EL (cell line): ENCODE data around the gene BPIFA2.

Experiments used
- DNase-seq: peaks from one replicate; pipeline ENCODE4 v3.0.0-alpha.2; 2016

BPIFA2 gene

DNA sequence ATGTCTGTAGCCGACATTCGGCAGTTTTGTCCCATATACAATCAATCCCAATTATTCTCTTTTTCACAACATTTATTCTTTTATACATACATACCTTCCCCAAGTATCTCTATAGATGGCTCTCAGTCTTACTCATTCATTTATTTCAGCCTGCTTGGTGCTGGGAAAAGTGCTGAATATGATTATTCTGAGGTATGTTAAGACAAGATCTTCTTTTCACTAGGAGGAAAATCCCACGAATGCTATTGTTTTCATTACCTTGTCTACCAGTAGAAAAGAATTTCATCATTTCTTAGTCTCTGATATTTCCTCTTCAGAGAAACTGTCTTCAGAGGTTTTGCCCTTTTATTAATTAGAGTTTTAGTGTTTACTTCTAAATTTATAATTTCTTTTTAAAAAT lies 35.5 kb downstream of the BPIFA2 start:
- no peak for DNase-seq

DNA sequence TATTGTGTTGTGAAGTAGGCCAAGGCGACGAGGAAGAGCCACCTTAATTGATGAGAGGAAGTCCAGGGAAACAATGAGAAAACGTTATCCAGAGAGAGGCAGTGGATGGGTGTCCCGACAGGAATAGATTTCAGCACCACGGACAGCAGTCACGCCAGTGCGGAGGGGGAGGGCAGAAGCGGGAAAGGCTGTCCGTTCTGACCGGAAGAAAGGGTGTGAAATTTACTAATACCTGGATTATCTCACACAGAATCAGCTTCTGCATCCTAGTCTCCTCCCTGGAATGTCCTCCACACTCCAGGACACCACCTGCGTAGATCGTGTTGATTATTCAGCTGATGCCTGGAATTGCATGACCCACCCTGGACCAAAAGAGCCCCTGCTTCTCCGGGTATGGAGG lies 41.8 kb downstream of the BPIFA2 start:
- DNase-seq = peak; percentile 55

DNA sequence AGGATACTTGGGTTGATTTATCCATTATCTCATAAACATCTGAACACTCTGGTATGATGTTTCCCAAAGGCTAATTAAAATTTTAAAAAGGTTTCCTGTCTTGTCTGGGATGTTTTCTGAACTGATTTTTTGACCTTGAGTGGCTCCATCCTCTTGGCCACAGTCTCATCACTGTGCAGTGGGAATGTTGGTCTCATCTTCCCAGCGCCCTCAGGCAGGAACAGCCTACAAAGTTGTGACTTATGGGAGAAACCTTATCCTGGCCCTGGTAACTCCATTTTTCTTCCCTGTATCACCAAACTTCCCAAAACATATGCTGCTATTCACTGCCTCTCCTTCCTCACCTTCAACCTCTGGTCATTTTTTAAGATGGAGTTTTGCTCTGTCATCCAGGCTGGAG lies 42.4 kb downstream of the BPIFA2 start:
- no peak for DNase-seq

DNA sequence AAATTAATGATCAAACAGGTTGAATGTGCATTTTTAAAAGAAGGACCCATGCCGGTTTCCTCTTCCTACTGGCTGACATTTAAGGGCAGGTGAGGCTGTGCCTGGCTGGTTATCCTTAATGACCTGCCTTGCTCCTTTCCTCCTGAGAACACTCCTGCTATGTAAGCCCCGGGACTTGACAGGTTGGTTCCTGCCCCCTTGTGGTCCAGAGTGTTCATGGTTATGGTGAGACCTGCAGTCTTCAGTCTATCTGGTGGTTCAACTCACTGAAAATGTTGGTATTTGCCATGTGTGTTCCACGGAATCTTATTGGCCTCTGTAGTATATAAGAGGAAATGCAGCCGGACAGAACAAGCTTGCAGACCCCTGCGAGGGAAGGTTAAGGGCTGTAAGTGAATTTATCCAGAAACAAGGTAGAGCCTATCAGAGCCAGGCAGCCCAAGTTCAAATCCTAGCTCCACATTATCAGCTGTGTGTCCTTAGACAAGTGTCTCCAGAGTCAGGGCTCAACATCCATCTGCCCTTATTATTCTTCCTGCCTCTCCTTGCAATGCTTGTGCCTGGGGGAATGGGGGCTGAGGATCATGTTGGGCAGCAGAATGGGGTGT lies 44.0 kb downstream of the BPIFA2 start:
- DNase-seq = peak; percentile 37

DNA sequence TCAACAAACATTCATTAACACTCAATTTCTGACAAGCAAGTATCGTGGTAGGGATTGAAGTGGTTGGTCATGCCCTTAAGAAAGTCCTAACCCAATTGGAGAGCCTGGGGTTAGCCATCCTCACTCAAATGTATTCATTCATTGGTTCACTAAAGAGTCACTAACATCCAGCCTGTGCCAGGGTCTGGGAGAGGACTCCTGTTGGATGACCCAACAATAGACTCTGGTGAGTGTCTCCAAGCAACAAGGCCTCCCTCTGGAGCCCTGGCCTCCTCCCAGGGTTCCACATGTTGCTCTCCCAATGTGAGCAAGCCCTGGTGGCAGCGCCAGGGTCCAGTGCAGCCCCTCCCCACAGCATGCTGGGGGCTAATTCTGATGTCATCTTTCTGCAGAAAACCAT lies 49.1 kb downstream of the BPIFA2 start, which contains the start of gene BPIFA3:
Gene BPIFA3, plus strand, starts transcription at position 301 of the 400 bp plus-strand sequence. CDS start 185 bp downstream, outside the sequence.
- DNase-seq = no peak

DNA sequence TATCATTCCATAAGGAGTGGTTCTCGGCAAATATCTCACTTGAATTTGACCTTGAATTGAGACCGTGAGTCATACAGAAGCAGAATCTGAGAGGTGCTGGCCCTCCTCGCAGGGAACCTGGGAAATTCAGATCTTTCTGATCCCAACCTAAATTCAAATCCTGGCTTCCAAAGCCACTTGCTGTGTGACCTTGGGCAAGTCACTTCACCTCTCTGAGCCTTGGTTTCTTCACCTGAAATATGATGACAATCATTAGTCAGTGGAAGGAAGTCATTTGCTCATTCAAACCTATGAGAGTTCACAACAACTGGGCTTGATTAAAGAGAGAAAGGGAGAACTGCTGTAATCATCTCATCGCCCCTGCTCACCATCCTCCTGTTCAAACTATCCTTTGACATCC lies 56.4 kb downstream of the BPIFA2 start:
- no peak for DNase-seq

DNA sequence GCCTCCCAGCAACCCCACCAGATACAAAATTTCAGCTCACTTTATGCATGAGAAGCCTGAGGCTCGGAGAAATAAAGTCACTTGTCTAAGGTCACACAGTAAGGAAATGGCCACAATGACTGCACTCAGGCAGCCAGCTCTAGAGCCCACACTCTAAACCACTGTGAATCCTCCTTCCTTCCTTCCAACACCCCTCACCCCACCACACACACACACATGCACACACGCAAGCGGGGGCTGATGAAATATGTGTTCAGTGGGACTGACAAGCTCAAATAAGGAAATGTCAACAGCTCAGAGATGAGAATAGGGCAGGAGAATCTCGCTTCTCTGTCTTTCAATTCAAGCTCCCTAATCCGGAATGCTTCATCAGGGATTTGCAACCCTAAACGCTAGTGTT lies 61.9 kb downstream of the BPIFA2 start:
- DNase-seq = no peak
